Activated naive CD8-positive, alpha-beta T cell (primary cell): ENCODE results near the gene KLF11.
"Not testable (repeated sequence)": the region's sequence is repeated elsewhere in the genome, so short reads cannot be mapped to it uniquely, and the experiment has no call there.

Source experiments
- H3K27ac Mint-ChIP-seq: one replicate; pipeline ENCODE4 v1.8.0; 2021; ENCODE audit warnings: mixed read lengths
- H3K27me3 Mint-ChIP-seq: one replicate; pipeline ENCODE4 v1.8.0; 2021; ENCODE audit warnings: mixed read lengths
- H3K36me3 Mint-ChIP-seq: one replicate; pipeline ENCODE4 v1.8.0; 2021; ENCODE audit warnings: mixed read lengths
- H3K4me1 Mint-ChIP-seq: one replicate; pipeline ENCODE4 v1.8.0; 2021; ENCODE audit warnings: low read depth, mixed read lengths
- H3K4me3 Mint-ChIP-seq: one replicate; pipeline ENCODE4 v1.8.0; 2021; ENCODE audit warnings: mild to moderate bottlenecking, mixed read lengths
- H3K9me3 Mint-ChIP-seq: one replicate; pipeline ENCODE4 v1.8.0; 2021; ENCODE audit warnings: low read depth, mixed read lengths

KLF11 gene

DNA sequence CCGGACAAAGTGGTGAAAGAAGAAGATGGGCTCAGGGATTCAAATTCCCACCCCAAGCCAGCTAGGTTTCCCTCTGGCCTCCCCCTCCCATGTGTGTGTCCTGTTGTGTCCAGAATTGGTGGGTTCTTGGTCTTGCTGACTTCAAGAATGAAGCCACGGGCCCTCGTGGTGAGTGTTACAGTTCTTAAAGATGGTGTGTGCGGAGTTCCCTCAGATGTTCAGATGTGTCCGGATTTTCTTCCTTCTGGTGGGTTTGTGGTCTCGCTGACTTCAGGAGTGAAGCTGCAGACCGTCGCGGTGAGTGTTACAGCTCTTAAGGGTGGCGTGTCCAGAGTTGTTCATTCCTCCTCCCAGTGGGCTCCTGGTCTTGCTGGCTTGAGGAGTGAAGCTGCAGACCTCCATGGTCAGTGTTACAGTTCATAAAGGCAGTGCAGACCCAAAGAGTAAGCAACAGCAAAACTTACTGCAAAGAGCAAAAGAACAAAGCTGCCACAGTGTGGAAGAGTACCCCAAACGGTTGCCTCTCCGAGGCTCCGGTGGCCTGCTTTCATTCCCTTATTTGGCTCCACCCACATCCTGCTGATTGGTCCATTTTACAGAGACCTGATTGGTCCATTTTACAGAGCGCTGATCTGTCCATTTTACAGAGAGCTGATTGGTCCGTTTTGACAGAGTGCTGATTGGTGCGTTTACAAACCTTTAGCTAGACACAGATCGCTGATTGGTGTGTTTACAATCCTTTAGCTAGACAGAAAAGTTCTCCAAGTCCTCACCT lies 37.7 kb upstream of the KLF11 start:
- Mint-ChIP-seq H3K27ac (no peak overlapping the region), H3K36me3 (no peaks in the 10 kb centered on the region), H3K4me3 (no peak overlapping the region), H3K4me1 (no peaks in the 10 kb centered on the region), H3K27me3 (peaks cover 8% of the 10 kb centered on the region), H3K9me3 (no peaks in the 10 kb centered on the region)

DNA sequence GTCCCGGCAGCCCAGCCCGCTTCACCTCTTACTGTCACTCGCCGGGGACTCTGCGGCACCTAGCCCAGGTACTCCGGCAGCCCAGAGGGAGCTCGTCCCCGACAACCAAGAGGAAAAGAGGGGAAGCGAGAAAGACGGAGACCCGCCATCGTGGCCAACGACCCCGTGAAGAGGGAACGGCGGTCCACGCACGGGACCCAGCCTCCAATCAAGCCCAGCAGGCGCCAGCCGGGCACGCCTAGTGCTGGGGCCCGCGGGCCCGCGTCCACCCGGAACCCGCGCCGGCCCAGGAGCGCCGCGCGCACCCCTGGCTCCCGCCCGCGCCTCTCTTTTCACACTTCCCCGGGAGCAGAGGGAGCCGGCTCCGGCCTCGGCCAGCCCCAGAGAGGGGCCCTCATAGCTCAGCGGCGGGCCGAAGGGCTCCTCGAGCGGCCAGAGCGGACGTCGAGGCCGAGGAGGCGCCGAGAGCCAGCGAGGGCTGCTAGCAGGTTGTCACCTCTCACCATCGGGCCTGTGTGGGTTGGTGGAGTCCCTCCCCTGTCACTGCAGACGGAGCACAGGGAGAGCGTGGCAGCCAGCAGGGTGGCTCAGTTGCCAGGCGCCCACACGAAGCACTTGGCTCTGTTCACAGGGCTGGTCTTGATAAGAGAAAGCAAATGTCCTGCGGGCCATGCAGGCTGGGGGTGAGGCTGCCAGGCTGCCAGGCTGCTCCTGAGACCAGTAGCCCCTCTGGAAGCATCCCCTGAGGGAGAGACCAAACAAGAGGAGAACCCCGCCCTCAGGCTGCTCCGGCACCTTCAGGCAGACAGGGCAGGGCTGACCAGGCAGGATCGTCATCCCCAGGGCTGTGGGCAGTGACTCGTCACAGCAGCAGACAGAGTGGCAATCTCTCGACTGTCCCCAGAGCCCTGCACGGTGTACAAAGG lies 36.9 kb upstream of the KLF11 start:
- H3K27ac Mint-ChIP-seq: no peak overlapping the region
- no peaks in the 10 kb centered on the region for H3K36me3 Mint-ChIP-seq
- H3K9me3 Mint-ChIP-seq: no peaks in the 10 kb centered on the region
- H3K4me1 Mint-ChIP-seq: no peaks in the 10 kb centered on the region
- no peak overlapping the region for H3K4me3 Mint-ChIP-seq
- peaks cover 8% of the 10 kb centered on the region for H3K27me3 Mint-ChIP-seq

DNA sequence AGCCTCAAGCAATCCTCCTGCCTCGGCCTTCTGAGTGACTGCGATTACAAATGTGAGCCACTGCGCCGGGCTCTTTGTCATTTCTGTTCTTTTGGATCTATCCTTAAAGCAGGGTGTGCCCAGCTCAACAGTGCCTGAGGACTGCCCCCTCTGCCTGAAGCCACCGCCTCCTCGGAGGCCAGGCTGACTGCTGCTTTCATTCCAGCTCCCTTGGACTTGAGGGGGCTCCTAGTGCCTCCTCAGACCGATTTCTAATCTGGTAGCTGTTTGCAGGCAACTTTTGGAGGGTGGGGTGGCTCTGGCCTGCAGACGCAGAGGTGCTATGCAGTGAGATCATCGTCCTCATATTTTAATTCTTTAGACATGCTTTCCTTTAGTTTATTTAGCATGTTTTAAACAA lies 35.9 kb upstream of the KLF11 start:
- H3K4me1 Mint-ChIP-seq: no peaks in the 10 kb centered on the region
- no peak overlapping the region for H3K27ac Mint-ChIP-seq
- H3K27me3 Mint-ChIP-seq: peaks cover 8% of the 10 kb centered on the region
- H3K36me3 Mint-ChIP-seq: no peaks in the 10 kb centered on the region
- H3K9me3 Mint-ChIP-seq: no peaks in the 10 kb centered on the region
- H3K4me3 Mint-ChIP-seq: no peak overlapping the region

DNA sequence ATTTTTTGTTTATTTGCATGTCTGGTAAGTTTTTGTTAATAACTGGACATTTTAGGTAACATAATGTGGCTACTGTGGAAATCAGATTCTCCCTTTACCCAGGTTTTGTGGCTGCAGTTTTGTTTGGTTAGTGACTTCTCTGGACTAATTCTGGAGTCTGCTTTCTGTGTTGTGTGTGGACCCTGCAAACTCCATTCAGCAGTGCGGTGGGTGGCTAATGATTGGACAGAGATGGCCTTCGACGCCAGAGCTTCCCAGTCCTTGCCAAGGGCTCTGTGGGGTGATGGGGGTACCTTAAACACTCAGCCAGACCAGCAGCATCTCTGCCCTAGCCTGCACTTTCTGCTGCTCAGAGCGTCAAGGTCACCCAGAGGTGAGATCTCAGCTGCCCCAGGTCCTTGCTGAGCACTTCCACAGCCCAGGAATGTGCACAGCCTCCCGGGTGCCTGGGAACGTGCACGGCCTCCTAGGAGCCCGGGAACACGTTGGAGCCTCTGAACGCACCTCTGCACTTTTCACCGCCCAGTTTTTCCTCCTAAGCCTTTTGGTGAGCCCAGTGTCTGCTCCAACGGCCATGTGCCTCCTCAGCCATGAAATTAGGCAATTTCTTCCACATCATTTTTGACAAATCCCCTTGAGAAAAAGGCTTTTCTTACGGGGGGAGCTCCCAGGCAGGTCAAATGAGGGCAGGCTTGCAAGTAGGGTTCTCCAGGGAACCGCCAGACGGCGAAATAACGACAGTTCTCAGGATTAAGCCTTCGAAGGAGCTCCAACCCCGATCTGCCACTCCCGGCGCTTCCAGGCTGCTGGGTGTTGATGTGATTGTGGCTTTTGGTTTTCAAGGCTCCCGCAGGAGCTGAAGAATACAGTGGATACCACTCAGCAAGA lies 35.2 kb upstream of the KLF11 start:
- Mint-ChIP-seq H3K36me3 (no peaks in the 10 kb centered on the region), H3K9me3 (no peaks in the 10 kb centered on the region), H3K4me3 (no peak overlapping the region), H3K4me1 (no peaks in the 10 kb centered on the region), H3K27ac (no peak overlapping the region), H3K27me3 (peaks cover 8% of the 10 kb centered on the region)

DNA sequence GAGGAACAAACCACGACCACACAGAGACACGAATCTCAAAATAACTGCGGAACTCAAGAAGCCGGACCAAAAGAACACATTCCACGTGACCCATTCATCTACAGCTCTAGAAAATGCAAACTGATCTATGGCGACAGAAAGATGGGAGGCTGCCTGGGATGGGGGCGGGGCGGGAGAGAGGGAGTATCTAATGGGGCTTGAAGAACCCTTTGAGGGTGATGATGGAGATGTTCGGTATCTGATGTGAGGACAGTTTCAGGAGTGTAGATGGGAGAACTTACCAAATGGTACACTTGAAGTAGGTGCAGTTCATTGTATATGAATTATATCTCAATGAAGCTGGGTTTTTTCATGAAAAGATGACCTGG lies 34.6 kb upstream of the KLF11 start:
- H3K36me3 Mint-ChIP-seq: no peaks in the 10 kb centered on the region
- H3K9me3 Mint-ChIP-seq: no peaks in the 10 kb centered on the region
- no peaks in the 10 kb centered on the region for H3K4me1 Mint-ChIP-seq
- H3K27ac Mint-ChIP-seq: no peak overlapping the region
- H3K27me3 Mint-ChIP-seq: peaks cover 8% of the 10 kb centered on the region
- H3K4me3 Mint-ChIP-seq: no peak overlapping the region

DNA sequence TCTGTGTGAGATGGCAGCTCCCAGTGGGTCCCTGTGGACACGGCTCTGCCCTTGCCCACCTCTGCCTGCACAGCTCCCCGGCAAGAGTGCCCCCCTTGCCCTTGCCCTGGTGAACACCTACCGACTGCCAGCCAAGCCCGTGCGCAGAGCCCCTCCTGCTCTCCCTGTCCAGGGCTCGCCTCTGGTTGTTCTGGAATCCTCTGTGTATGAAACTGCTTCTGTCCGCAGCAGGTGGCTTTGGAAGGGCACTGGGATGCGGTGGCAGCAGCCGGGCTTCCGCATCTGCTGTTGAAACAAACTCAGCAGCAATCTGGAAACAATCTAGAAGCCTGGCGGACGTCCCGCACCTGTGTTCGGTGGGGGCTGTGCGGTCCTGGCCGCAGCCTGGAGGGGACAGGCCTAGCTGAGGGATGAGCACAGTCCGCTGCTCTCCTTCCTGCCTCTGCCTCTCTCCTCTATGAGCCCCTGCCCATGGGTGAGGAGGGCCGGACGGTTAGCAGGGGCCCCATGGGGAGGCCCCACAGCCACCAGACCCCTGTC lies 34.0 kb upstream of the KLF11 start:
- H3K27ac Mint-ChIP-seq: no peak overlapping the region
- no peaks in the 10 kb centered on the region for H3K4me1 Mint-ChIP-seq
- peaks cover 8% of the 10 kb centered on the region for H3K27me3 Mint-ChIP-seq
- no peak overlapping the region for H3K4me3 Mint-ChIP-seq
- no peaks in the 10 kb centered on the region for H3K9me3 Mint-ChIP-seq
- no peaks in the 10 kb centered on the region for H3K36me3 Mint-ChIP-seq

DNA sequence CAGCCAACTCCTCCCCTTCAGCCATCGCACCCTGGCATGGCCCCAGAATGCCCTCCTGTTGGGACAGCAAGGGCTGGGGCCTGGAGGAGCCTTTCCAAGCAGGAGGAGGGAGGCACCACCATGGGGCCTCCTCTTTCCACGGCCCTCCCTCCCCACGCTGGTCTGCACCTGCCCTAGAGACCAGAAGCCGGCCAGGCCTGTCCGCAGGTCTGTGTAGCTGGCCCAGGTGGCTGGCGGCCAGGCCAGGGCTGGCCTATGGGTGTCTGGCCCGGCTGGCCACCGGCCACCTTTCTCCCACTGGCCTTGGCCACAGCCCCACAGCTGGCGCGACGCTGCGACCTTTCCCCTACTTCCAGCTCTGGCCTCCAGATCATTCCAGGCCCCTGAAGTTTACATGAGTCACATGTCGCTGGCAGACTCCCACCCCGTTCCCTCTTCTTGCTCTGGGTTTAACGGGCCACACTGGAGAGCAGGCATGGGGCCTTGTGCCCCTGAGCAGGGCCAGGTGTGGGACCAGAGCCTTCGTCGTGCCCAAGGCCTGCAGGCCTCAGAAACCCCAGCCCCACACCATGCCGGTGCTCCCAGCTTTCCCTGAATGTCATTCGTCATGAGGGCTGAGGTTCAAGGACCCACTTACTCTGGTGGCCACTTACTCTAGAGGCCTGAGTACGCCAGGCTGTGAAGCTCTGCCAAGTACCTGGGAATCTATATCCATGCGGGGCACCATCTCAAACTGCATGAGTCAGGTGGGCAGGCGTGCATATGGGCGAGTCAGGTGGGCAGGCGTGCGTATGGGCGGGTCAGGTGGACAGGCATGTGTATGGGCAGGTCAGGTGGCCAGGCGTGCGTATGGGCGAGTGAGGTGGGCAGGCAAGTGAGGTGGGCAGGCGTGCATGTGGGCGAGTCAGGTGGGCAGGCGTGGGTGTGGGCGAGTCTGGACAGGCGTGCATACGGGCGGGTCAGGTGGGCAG lies 33.3 kb upstream of the KLF11 start:
- Mint-ChIP-seq H3K27me3 (peaks cover 8% of the 10 kb centered on the region), H3K4me3 (no peak overlapping the region), H3K36me3 (no peaks in the 10 kb centered on the region), H3K27ac (no peak overlapping the region), H3K4me1 (no peaks in the 10 kb centered on the region), H3K9me3 (no peaks in the 10 kb centered on the region)

DNA sequence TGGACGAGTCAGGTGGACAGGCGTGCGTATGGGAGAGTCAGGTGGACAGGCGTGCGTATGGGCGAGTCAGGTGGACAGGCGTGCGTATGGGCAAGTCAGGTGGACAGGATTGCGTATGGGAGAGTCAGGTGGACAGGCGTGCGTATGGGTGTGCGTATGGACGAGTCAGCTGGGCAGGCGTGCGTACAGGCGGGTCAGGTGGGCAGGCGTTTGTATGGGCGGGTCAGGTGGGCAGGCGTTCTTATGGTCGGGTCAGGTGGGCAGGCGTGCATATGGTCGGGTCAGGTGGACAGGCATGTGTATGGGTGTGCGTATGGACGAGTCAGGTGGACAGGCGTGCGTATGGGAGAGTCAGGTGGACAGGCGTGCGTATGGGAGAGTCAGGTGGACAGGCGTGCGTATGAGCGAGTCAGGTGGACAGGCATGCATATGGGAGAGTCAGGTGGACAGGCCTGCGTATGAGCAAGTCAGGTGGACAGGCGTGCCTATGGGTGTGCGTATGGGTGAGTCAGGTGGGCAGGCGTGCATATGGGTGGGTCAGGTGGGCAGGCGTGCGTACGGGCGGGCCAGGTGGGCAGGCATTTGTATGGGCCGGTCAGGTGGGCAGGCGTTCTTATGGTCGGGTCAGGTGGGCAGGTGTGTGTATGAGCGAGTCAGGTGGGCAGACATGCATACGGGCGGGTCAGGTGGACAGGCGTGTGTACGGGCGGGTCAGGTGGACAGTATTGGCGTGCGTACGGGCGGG lies 32.3 kb upstream of the KLF11 start:
- not testable (repeated sequence) for H3K36me3 Mint-ChIP-seq, H3K4me1 Mint-ChIP-seq, H3K4me3 Mint-ChIP-seq, H3K27ac Mint-ChIP-seq, H3K27me3 Mint-ChIP-seq, H3K9me3 Mint-ChIP-seq

DNA sequence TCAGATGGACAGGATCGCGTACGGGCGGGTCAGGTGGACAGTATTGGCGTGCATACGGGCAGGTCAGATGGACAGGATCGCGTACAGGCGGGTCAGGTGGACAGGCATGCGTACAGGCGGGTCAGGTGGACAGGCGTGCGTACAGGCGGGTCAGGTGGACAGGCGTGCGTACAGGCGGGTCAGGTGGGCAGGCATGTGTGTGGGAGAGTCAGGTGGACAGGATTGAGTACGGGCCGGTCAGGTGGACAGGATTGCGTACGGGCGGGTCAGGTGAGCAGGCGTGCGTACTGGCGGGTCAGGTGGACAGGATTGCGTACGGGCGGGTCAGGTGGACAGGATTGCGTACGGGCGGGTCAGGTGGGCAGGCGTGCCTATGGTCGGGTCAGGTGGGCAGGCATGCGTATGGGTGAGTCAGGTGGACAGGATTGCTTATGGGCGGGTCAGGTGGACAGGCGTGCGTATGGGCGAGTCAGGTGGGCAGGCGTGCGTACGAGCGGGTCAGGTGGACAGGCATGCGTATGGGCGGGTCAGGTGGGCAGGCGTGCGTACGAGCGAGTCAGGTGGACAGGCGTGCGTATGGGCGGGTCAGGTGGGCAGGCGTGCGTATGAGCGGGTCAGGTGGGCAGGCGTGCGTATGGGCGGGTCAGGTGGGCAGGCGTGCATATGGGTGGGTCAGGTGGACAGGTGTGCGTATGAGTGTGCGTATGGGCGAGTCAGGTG lies 31.6 kb upstream of the KLF11 start:
- not testable (repeated sequence) for H3K36me3 Mint-ChIP-seq, H3K9me3 Mint-ChIP-seq, H3K27ac Mint-ChIP-seq, H3K4me3 Mint-ChIP-seq, H3K27me3 Mint-ChIP-seq, H3K4me1 Mint-ChIP-seq

DNA sequence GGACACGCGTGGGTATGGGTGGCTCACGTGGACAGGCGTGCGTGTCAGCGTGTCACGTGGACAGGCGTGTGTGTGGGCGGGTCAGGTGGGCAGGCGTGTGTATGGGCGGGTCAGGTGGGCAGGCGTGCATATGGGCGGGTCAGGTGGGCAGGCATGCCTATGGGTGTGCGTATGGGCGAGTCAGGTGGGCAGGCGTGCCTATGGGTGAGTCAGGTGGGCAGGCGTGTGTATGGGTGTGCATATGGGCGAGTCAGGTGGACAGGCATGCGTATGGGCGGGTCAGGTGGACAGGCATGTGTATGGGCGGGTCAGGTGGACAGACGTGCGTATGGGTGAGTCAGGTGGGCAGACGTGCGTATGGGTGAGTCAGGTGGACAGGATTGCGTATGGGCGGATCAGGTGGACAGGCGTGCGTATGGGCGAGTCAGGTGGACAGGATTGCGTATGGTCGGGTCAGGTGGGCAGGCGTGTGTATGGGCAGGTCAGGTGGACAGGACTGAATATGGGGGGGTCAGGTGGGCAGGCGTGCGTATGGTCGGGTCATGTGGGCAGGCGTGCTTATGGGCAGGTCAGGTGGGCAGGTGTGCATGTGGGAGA lies 30.9 kb upstream of the KLF11 start:
- H3K27me3 Mint-ChIP-seq, H3K27ac Mint-ChIP-seq, H3K4me3 Mint-ChIP-seq, H3K36me3 Mint-ChIP-seq, H3K9me3 Mint-ChIP-seq, H3K4me1 Mint-ChIP-seq: not testable (repeated sequence)

DNA sequence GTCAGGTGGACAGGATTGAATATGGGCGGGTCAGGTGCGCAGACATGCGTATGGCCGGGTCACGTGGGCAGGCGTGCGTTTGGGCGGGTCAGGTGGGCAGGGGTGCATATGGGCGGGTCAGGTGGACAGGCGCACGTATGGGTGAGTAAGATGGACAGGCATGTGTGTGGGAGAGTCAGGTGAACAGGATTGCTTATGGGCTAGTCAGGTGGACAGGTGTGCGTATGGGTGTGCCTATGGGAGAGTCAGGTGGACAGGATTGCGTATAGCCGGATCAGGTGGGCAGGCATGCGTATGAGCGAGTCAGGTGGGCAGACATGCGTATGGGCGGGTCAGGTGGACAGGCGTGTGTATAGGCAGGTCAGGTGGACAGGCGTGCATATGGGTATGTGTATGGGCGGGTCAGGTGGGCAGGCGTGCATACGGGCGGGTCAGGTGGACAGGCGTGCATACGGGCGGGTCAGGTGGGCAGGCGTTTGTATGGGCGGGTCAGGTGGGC lies 30.3 kb upstream of the KLF11 start:
- Mint-ChIP-seq H3K4me3 (no peak overlapping the region), H3K27ac (no peak overlapping the region), H3K4me1 (no peaks in the 10 kb centered on the region), H3K27me3 (peaks cover 4% of the 10 kb centered on the region), H3K36me3 (no peaks in the 10 kb centered on the region), H3K9me3 (peaks cover 4% of the 10 kb centered on the region)

DNA sequence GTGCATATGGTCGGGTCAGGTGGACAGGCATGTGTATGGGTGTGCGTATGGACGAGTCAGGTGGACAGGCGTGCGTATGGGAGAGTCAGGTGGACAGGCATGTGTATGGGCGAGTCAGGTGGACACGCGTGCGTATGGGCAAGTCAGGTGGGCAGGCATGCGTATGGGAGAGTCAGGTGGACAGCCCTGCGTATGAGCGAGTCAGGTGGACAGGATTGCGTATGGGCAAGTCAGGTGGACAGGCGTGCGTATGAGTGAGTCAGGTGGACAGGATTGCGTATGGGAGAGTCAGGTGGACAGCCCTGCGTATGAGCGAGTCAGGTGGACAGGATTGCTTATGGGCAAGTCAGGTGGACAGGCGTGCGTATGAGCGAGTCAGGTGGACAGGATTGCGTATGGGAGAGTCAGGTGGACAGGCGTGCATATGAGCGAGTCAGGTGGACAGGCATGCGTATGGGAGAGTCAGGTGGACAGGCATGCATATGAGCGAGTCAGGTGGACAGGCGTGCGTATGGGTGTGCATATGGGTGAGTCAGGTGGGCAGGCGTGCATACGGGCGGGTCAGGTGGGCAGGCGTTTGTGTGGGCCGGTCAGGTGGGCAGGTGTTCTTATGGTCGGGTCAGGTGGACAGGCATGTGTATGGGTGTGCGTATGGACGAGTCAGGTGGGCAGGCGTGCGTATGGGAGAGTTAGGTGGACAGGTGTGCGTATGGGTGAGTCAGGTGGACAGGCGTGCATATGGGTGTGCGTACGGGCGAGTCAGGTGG lies 29.5 kb upstream of the KLF11 start:
- not testable (repeated sequence) for H3K27me3 Mint-ChIP-seq, H3K27ac Mint-ChIP-seq, H3K4me3 Mint-ChIP-seq, H3K9me3 Mint-ChIP-seq, H3K36me3 Mint-ChIP-seq, H3K4me1 Mint-ChIP-seq
